Activated T-cell treated with anti-CD3 and anti-CD28 coated beads, Interleukin-2, amount 50 U/mL, for 4 hours (primary cell): ENCODE measurements around the gene GLT8D2. TPM values are rescaled to one million over a fixed set of nuclear protein-coding genes. Genes with fewer than 3 reads are reported as not detected.

Experiments
- ATAC-seq, 2 donors: fragments of 200-7000 bp; cut with Tn5 transposase; one replicate each; pipeline ENCODE4 v1.10.0; 2021
- DNase-seq: peaks from one replicate; pipeline ENCODE4 v3.0.0-alpha.2; 2020
- H3K27me3 Mint-ChIP-seq: one replicate; pipeline ENCODE4 v1.8.0; 2021; ENCODE audit warnings: low read depth, mixed read lengths
- H3K36me3 Mint-ChIP-seq: one replicate; pipeline ENCODE4 v1.8.0; 2022; ENCODE audit warnings: mixed read lengths; ENCODE audit not compliant: insufficient read depth
- H3K4me1 Mint-ChIP-seq: one replicate; pipeline ENCODE4 v1.8.0; 2021; ENCODE audit warnings: low read depth, mixed read lengths
- H3K4me3 Mint-ChIP-seq: one replicate; pipeline ENCODE4 v1.8.0; 2021; ENCODE audit warnings: mild to moderate bottlenecking, moderate library complexity, mixed read lengths
- H3K9me3 Mint-ChIP-seq: one replicate; pipeline ENCODE4 v1.8.0; 2021; ENCODE audit warnings: mixed read lengths
- total RNA-seq, 3 donors: library from RNA; stranded (reverse); gene quantifications; one replicate each; pipeline ENCODE4 v1.2.1, GENCODE V29; 2021

Gene GLT8D2
- under 1 TPM in 1 of 3 donors, not detected in 2; 0.16 TPM for total RNA-seq

GRCh38 chr12:104049903-104050356, at the start of gene GLT8D2:
Gene GLT8D2, minus strand, starts transcription at chr12:104050187. Its CDS starts 30,539 bp downstream, at chr12:104019648.
- Mint-ChIP-seq H3K9me3 (no peaks in the 10 kb centered on the region), H3K27me3 (peaks cover 43% of the 10 kb centered on the region), H3K36me3 (no peaks in the 10 kb centered on the region), H3K4me1 (peaks cover 5% of the 10 kb centered on the region), H3K4me3 (peak within 1 kb of the TSS; percentile 31)
- ATAC-seq (peak in 1 of 2 donors; percentile 62), DNase-seq (no peak)

- no peaks in the 10 kb centered on the region for H3K27me3 Mint-ChIP-seq
- H3K4me1 Mint-ChIP-seq: no peaks in the 10 kb centered on the region
- no peak for DNase-seq
- H3K9me3 Mint-ChIP-seq: no peaks in the 10 kb centered on the region
- ATAC-seq: no peak
- H3K4me3 Mint-ChIP-seq: no peak overlapping the region
- peaks cover 31% of the 10 kb centered on the region for H3K36me3 Mint-ChIP-seq
Measured at GRCh38 chr12:104097954-104098353, 48.0 kb upstream of the GLT8D2 start.

GRCh38 chr12:104095289-104095688, 45.3 kb upstream of the GLT8D2 start:
- H3K27me3 Mint-ChIP-seq: no peaks in the 10 kb centered on the region

GRCh38 chr12:104094284-104094683, 44.3 kb upstream of the GLT8D2 start:
- Mint-ChIP-seq H3K9me3 (no peaks in the 10 kb centered on the region), H3K27me3 (no peaks in the 10 kb centered on the region), H3K4me1 (no peaks in the 10 kb centered on the region), H3K4me3 (no peak overlapping the region), H3K36me3 (peaks cover 33% of the 10 kb centered on the region)
- DNase-seq: no peak
- no peak for ATAC-seq

More at GRCh38 chr12:104095289-104095688, 45.3 kb upstream of the GLT8D2 start:
- Mint-ChIP-seq H3K4me3 (no peak overlapping the region), H3K36me3 (peaks cover 31% of the 10 kb centered on the region), H3K4me1 (no peaks in the 10 kb centered on the region), H3K9me3 (no peaks in the 10 kb centered on the region)
- no peak for ATAC-seq
- no peak for DNase-seq

GRCh38 chr12:104091136-104091535, 41.1 kb upstream of the GLT8D2 start:
- no peak overlapping the region for H3K4me3 Mint-ChIP-seq
- H3K27me3 Mint-ChIP-seq: no peaks in the 10 kb centered on the region
- peaks cover 34% of the 10 kb centered on the region for H3K36me3 Mint-ChIP-seq
- ATAC-seq (no peak), DNase-seq (no peak)
- no peaks in the 10 kb centered on the region for H3K9me3 Mint-ChIP-seq
- no peaks in the 10 kb centered on the region for H3K4me1 Mint-ChIP-seq

- ATAC-seq: no peak
- H3K36me3 Mint-ChIP-seq: peaks cover 35% of the 10 kb centered on the region
- no peak overlapping the region for H3K4me3 Mint-ChIP-seq
- no peaks in the 10 kb centered on the region for H3K27me3 Mint-ChIP-seq
- no peaks in the 10 kb centered on the region for H3K4me1 Mint-ChIP-seq
- no peak for DNase-seq
- H3K9me3 Mint-ChIP-seq: no peaks in the 10 kb centered on the region
Measured at GRCh38 chr12:104090685-104091084, 40.7 kb upstream of the GLT8D2 start.

GRCh38 chr12:104083769-104084475, 33.9 kb upstream of the GLT8D2 start:
- Mint-ChIP-seq H3K27me3 (no peaks in the 10 kb centered on the region), H3K4me1 (peaks cover 11% of the 10 kb centered on the region), H3K4me3 (no peak overlapping the region), H3K9me3 (no peaks in the 10 kb centered on the region), H3K36me3 (peaks cover 28% of the 10 kb centered on the region)
- ATAC-seq: peak; percentile 95 to 97
- DNase-seq: no peak

GRCh38 chr12:104080764-104081163, 30.8 kb upstream of the GLT8D2 start:
- H3K27me3 Mint-ChIP-seq: no peaks in the 10 kb centered on the region
- ATAC-seq (no peak), DNase-seq (no peak)
- H3K36me3 Mint-ChIP-seq: peaks cover 35% of the 10 kb centered on the region
- peaks cover 24% of the 10 kb centered on the region for H3K4me1 Mint-ChIP-seq
- H3K9me3 Mint-ChIP-seq: no peaks in the 10 kb centered on the region
- no peak overlapping the region for H3K4me3 Mint-ChIP-seq

- Mint-ChIP-seq H3K27me3 (no peaks in the 10 kb centered on the region), H3K4me3 (no peak overlapping the region), H3K36me3 (peaks cover 31% of the 10 kb centered on the region), H3K9me3 (no peaks in the 10 kb centered on the region), H3K4me1 (peaks cover 19% of the 10 kb centered on the region)
- DNase-seq (no peak), ATAC-seq (no peak)
Measured at GRCh38 chr12:104079024-104079423, 29.0 kb upstream of the GLT8D2 start.

- no peak overlapping the region for H3K4me3 Mint-ChIP-seq
- ATAC-seq (no peak), DNase-seq (no peak)
- no peaks in the 10 kb centered on the region for H3K9me3 Mint-ChIP-seq
- peaks cover 16% of the 10 kb centered on the region for H3K4me1 Mint-ChIP-seq
- peaks cover 24% of the 10 kb centered on the region for H3K36me3 Mint-ChIP-seq
- no peaks in the 10 kb centered on the region for H3K27me3 Mint-ChIP-seq
Measured at GRCh38 chr12:104073699-104074098, 23.7 kb upstream of the GLT8D2 start.

- DNase-seq: no peak
- peaks cover 26% of the 10 kb centered on the region for H3K36me3 Mint-ChIP-seq
- no peak overlapping the region for H3K4me3 Mint-ChIP-seq
- H3K27me3 Mint-ChIP-seq: no peaks in the 10 kb centered on the region
- no peaks in the 10 kb centered on the region for H3K9me3 Mint-ChIP-seq
- peaks cover 21% of the 10 kb centered on the region for H3K4me1 Mint-ChIP-seq
- no peak for ATAC-seq
Measured at GRCh38 chr12:104072099-104072498, 22.1 kb upstream of the GLT8D2 start.

- Mint-ChIP-seq H3K27me3 (peaks cover 9% of the 10 kb centered on the region), H3K4me3 (peak overlapping the region; percentile 97), H3K36me3 (peaks cover 7% of the 10 kb centered on the region), H3K4me1 (peaks cover 26% of the 10 kb centered on the region), H3K9me3 (no peaks in the 10 kb centered on the region)
- ATAC-seq: no peak
- no peak for DNase-seq
Measured at GRCh38 chr12:104064842-104065427, 14.9 kb upstream of the GLT8D2 start.

GRCh38 chr12:104064031-104064841, 14.2 kb upstream of the GLT8D2 start, which contains the start of gene HCFC2:
Gene HCFC2, plus strand, starts transcription at chr12:104064531. Its CDS starts 30 bp downstream, at chr12:104064561.
- peaks cover 24% of the 10 kb centered on the region for H3K4me1 Mint-ChIP-seq
- DNase-seq: peak; percentile 84
- peaks cover 5% of the 10 kb centered on the region for H3K36me3 Mint-ChIP-seq
- H3K27me3 Mint-ChIP-seq: peaks cover 13% of the 10 kb centered on the region
- no peaks in the 10 kb centered on the region for H3K9me3 Mint-ChIP-seq
- peak within 1 kb of the TSS; percentile 97 for H3K4me3 Mint-ChIP-seq
- peak; percentile 95 to 96 for ATAC-seq

- peaks cover 13% of the 10 kb centered on the region for H3K27me3 Mint-ChIP-seq
- no peak for DNase-seq
- peak overlapping the region; percentile 97 for H3K4me3 Mint-ChIP-seq
- no peaks in the 10 kb centered on the region for H3K9me3 Mint-ChIP-seq
- H3K4me1 Mint-ChIP-seq: peaks cover 24% of the 10 kb centered on the region
- H3K36me3 Mint-ChIP-seq: peaks cover 5% of the 10 kb centered on the region
- peak; percentile 39 to 52 for ATAC-seq
Measured at GRCh38 chr12:104063712-104064030, 13.7 kb upstream of the GLT8D2 start.
